ENCODE results near the gene ZNF668.
"Not testable (repeated sequence)": the region's sequence is repeated elsewhere in the genome, so short reads cannot be mapped to it uniquely, and the experiment has no call there.

The ZNF668 gene

DNA sequence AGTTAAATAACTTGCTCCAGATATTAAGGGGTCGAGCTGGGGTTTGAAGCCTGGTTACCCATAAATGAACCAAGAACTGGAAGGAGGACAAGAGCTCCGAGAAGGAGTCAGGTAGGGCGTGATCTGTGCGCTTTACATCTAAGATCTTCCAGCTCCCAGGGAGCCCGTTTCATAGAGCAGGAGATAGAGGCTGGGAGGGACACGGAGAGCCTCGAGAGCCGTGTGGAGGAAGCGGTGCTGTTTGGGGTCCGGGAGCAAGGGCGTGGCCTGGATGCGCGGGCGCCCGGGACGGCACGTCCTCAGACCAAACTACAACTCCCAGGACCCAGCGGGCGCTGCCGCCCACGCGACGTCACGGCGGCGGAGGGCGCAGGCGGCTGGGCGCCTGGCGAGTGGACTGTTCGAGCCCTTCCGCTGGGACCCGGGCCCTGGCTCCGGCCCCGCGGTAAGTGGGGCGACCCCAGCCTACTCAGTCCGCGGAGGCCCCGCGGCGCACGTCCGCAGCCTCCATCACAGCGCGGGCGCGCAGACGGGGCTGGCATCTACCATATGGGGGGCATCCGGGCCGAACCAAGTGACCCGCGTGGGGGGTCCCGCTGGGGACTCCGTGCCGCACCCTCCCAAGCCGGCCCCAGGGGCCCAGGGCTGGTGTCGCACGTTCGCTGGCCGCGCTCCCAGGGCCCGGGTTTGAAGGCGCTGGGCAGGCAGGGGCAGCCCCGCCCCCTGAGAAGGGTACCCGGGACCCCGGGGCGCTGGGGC is 34.2 kb upstream of the ZNF668 start, which contains the start of gene BCKDK:
BCKDK (plus strand) TSS at position 352 of the 759 bp plus-strand sequence. CDS start 838 bp downstream, outside the sequence.
- H3K27me3 Mint-ChIP-seq, result no peaks in the 10 kb centered on the region
- peak within 1 kb of the TSS; percentile 73 for H3K27ac Mint-ChIP-seq
- H3K9me3 Mint-ChIP-seq, result no peaks in the 10 kb centered on the region
- peaks cover 4% of the 10 kb centered on the region for H3K36me3 Mint-ChIP-seq
- ATAC-seq (ENCODE audit: low read depth) (peak; percentile 82), DNase-seq (ENCODE audit: low spot score in 2 of 2) (peak; percentile 38 to 56)
- peaks cover 18% of the 10 kb centered on the region for H3K4me1 Mint-ChIP-seq
- H3K4me3 Mint-ChIP-seq, result peak within 1 kb of the TSS; percentile 89

DNA sequence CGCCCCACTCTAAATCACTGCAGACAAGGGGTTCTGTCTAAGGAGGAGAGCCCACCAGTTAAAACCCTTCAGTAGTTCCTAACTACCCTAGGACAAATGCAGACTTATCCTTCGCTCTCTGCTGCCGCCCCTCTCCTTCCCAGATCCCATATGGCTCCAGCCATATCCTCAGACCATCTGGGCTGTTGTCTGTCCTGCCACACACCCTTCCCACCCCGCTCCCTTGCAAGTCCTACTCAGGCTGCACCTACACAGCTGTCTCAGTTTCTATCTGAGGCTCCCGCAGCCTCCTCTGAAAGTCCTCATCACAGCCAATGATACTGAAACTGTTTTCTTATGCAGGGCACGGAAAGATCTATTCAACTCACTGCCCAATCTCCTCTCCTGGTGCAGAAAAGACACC is 33.4 kb upstream of the ZNF668 start:
- H3K4me3 Mint-ChIP-seq, result peak overlapping the region; percentile 89
- no peaks in the 10 kb centered on the region for H3K27me3 Mint-ChIP-seq
- no peaks in the 10 kb centered on the region for H3K9me3 Mint-ChIP-seq
- H3K4me1 Mint-ChIP-seq, result peaks cover 18% of the 10 kb centered on the region
- DNase-seq (ENCODE audit: low spot score in 2 of 2), result no peak
- H3K27ac Mint-ChIP-seq, result no peak overlapping the region
- ATAC-seq (ENCODE audit: low read depth), result no peak
- H3K36me3 Mint-ChIP-seq, result peaks cover 4% of the 10 kb centered on the region

DNA sequence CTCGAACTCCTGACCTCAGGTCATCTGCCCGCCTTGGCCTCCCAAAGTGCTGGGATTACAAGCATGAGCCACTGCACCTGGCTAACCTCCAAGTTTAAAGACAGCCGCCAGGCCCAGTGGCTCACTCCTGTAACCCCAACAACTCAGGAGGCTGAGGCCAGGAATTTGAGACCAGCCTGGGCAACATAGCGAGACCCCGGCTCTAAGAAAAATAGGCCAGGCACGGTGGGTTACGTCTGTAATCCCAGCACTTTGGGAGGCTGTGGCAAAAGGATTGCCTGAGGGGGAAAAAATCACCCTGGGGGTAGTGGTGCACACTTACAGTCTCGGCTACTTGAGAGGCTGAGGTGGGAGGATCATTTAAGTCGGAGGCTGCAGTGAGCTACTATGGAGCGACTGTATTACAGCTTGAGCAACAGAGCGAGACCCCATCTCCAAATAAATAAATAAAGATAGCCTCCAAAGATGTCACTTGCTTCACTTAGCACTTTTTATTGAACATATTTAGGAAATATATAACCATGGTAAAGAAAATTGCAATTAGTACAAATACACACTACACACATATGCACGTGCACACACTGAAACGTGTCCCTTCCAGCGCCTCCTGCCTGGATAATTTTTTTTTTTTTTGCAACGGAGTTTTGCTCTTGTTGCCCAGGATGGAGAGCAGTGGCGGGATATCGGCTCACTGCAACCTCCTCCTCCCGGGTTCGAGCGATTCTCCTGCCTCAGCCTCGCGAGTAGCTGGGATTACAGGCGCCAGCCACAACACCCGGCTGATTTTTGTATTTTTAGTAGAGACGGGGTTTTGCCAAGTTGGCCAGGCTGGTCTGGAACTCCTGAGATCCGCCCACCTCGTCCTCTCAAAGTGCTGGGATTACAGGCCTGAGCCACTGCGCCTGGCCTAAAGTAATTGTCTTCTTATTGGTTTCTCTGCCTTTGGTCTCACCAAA is 32.7 kb upstream of the ZNF668 start:
- DNase-seq (ENCODE audit: low spot score in 2 of 2), result no peak
- no peaks in the 10 kb centered on the region for H3K27me3 Mint-ChIP-seq
- no peaks in the 10 kb centered on the region for H3K9me3 Mint-ChIP-seq
- H3K4me3 Mint-ChIP-seq, result peak overlapping the region; percentile 89
- no peak for ATAC-seq (ENCODE audit: low read depth)
- peaks cover 4% of the 10 kb centered on the region for H3K36me3 Mint-ChIP-seq
- H3K27ac Mint-ChIP-seq, result no peak overlapping the region
- H3K4me1 Mint-ChIP-seq, result peaks cover 18% of the 10 kb centered on the region

DNA sequence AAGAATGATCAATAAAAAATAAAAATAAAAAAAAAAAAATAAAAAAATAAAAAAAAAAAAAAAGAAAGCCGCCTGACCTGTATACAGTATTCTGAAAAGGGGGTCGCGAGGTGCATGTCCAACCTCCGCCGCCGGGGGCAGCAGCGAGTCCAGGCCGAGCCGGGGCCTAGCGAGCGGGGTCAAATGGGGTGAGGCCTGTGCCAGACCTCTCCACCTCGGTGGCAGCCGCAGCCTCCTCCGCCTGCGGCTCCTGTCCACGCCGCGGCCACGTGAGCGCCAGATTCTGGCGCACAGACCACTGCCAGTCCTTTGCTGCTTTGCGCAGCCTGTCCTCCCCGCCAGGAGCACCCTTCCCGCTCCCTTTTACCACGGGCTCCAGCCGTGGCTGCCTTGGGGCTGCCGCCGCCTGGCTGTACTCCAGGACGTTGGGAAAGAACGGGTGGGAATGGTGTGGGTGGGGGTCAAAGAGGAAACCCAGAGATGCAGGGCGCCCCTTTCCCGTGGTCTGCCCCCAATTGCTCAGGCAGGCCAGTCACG is 31.7 kb upstream of the ZNF668 start:
- Mint-ChIP-seq H3K4me3 (peak overlapping the region; percentile 39), H3K9me3 (no peaks in the 10 kb centered on the region), H3K4me1 (peaks cover 18% of the 10 kb centered on the region), H3K36me3 (peaks cover 4% of the 10 kb centered on the region), H3K27me3 (no peaks in the 10 kb centered on the region), H3K27ac (no peak overlapping the region)
- ATAC-seq (ENCODE audit: low read depth) (peak; percentile 79), DNase-seq (ENCODE audit: low spot score in 2 of 2) (peak; percentile 82 to 92)

DNA sequence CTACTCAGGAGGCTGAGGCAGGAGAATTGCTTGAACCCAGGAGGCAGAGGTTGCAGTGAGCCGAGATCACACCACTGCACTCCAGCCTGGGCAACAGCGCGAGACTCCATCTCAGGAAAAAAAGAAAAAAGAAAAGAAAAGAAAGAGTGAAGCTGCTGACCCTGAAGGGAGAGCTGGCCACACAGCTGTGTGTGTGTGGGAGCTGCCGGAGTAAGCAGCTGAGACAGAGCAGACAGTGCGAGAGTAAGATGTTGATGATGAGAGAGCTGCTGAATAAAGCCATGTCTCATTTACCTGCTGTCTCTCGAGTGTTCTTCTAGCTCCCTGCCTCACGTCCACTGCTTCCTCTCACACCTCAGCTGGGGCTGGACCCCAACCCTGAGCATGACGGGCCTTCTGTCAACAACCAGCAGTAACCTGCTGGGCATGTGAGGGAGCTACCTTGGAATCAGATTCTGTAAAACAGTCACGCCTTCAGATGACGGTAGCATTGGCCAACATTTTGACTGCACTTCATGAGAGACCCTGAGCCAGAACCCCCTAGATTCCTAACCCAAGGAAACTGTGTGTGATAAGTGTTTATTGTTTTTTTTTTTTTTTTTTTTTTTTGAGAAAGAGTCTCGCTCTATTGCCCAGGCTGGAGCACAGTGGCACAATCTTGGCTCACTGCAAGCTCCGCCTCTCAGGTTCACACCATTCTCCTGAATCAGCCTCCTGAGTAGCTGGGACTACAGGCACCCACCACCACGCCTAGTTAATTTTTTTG is 27.0 kb upstream of the ZNF668 start:
- ATAC-seq (ENCODE audit: low read depth); H3K9me3 Mint-ChIP-seq; H3K27me3 Mint-ChIP-seq; H3K36me3 Mint-ChIP-seq; DNase-seq (ENCODE audit: low spot score in 2 of 2); H3K27ac Mint-ChIP-seq; H3K4me1 Mint-ChIP-seq; H3K4me3 Mint-ChIP-seq: not testable (repeated sequence)

DNA sequence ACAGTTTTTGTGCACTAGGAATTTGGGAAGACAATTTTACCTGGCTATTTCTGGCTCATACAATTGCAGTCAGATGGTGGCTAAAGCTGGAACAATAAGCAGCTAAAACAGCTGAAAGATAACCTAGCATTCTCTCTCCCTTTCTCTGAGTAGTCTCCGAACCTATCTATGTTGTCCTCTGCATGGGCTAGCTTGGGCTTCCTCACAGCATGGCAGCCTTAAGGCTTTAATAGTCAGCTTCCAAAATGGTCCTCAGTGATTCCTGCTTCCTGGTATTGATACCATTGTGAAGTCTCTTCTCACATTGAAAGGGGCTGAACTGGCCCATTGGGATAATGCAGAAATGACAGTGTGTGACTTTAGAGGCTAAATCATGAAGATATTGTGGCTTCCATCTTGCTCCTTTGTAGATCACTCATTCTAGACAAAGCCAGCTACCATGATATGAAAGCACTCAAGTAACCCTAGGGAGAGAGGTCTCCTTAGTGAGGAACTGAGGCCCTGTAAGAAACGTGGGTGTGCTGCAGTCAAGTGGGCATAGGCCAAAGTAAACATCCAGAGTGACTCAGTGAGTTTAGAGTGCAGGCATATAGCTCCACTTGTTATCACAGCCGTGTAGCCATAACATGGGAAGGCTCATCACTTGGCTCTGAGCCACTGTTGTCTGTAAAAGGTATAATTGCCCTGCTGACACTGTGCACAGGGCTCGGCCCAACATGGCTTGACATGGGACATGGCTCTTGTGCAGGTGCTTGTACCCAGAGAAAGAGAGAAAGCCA is 26.0 kb upstream of the ZNF668 start:
- ATAC-seq (ENCODE audit: low read depth), result no peak
- H3K9me3 Mint-ChIP-seq, result no peaks in the 10 kb centered on the region
- peaks cover 2% of the 10 kb centered on the region for H3K36me3 Mint-ChIP-seq
- no peak for DNase-seq (ENCODE audit: low spot score in 2 of 2)
- peaks cover 8% of the 10 kb centered on the region for H3K4me1 Mint-ChIP-seq
- H3K4me3 Mint-ChIP-seq, result no peak overlapping the region
- no peak overlapping the region for H3K27ac Mint-ChIP-seq
- H3K27me3 Mint-ChIP-seq, result no peaks in the 10 kb centered on the region

DNA sequence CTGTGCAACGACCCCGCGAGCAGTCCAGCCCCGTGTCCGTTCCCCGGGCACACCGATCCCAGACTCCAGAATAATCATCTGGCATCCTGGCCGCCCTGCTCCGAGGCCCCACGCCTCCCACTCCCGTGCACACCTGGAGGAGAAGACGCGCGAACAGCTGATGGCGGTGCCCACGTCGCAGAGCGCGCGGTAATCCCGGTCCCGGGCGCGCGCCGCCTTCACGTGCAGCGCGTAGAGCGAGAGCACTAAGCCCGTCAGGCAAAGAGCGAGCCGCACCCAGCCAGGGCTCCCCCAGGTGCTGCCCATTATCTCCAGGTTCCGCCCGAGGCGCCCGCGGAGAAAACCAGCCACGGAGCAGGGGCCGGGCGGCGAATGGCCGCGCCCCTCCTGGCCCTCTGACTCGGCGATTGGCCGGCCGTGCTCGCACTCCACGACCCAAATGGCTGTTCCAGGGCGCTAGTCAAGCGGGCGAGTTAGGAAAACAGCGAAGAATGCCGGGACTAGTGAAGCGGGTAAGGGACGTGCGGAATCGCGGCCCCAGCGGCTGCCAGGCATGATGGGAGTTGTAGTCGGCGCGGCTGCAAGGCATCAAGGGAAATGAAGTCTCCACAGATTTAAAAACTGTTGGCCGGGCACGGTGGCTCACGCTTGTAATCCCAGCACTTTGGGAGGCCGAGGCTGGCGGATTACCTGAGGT is 20.5 kb upstream of the ZNF668 start, which contains the start of gene VKORC1:
VKORC1 (minus strand) TSS at position 374 of the 697 bp plus-strand sequence; CDS start at position 306, 68 bp downstream.
- ATAC-seq (ENCODE audit: low read depth) (peak; percentile 86), DNase-seq (ENCODE audit: low spot score in 2 of 2) (peak; percentile 68 to 79)
- peaks cover 17% of the 10 kb centered on the region for H3K4me1 Mint-ChIP-seq
- H3K36me3 Mint-ChIP-seq, result peaks cover 3% of the 10 kb centered on the region
- H3K4me3 Mint-ChIP-seq, result peak within 1 kb of the TSS; percentile 81
- H3K27me3 Mint-ChIP-seq, result no peaks in the 10 kb centered on the region
- H3K9me3 Mint-ChIP-seq, result no peaks in the 10 kb centered on the region
- peak within 1 kb of the TSS; percentile 91 for H3K27ac Mint-ChIP-seq

DNA sequence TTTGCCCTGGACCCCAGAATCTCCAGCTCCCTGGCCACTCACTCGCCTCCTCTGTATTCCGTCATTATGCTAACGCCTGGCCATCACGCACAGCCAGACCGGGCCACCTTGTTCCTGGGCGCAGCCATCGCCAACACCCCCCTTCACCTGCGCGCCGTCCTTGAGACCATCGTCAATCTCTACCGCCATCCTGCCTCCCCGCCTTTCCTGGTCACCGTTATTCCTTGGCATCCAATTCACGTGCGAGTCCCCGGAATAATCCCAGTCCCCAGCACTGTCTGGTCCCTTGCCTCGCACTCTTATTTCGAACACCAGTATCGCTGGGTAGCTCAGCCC is 20.0 kb upstream of the ZNF668 start:
- Mint-ChIP-seq H3K27me3 (no peaks in the 10 kb centered on the region), H3K9me3 (no peaks in the 10 kb centered on the region), H3K4me3 (peak overlapping the region; percentile 81), H3K36me3 (peaks cover 3% of the 10 kb centered on the region), H3K27ac (peak overlapping the region; percentile 91), H3K4me1 (peaks cover 17% of the 10 kb centered on the region)
- DNase-seq (ENCODE audit: low spot score in 2 of 2) (no peak), ATAC-seq (ENCODE audit: low read depth) (no peak)

DNA sequence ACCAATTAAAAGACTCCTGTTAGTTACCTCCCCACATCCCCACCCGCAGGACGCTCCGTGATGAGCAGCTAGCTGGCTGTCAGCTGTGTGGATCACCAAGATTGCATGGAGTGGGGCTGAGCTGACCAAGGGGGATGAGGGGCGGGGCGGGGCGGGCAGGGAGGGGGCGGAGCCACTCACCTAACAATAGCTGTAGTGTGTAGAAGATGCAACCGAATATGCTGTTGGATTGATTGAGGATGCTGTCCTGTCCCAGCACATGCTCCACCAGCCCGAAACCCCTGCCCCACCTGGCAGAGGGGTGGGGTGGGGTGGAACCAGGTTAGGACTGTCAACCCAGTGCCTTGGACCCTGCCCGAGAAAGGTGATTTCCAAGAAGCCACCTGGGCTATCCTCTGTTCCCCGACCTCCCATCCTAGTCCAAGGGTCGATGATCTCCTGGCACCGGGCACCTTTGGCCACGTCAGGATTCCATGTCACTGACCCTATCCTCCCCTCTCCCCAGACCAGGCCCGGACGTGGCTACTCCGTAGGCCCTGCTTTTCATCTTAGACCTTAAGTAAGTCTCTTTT is 19.2 kb upstream of the ZNF668 start:
- peaks cover 17% of the 10 kb centered on the region for H3K4me1 Mint-ChIP-seq
- ATAC-seq (ENCODE audit: low read depth) (no peak), DNase-seq (ENCODE audit: low spot score in 2 of 2) (no peak)
- H3K4me3 Mint-ChIP-seq, result peak overlapping the region; percentile 28
- H3K27ac Mint-ChIP-seq, result no peak overlapping the region
- H3K27me3 Mint-ChIP-seq, result no peaks in the 10 kb centered on the region
- H3K36me3 Mint-ChIP-seq, result peaks cover 3% of the 10 kb centered on the region
- H3K9me3 Mint-ChIP-seq, result no peaks in the 10 kb centered on the region

DNA sequence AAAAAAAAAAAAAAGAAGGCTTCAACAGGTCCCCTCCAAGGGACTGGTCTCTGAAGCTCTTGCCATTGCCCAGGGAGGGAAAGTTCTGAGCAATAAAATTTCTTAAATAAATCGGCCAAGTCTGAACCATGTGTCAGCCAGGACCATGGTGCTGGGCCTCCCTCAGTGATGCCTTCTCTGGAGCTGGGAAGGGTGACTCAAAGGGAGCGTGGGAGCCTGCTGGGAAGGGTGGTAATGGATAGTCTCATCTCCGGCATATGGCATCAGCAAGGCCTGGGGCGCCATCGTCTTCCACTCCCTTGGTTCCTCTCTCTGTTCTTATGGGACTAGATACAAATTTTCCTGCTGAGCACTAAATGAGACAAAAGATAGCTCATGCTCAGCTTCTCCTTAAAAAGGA is 18.3 kb upstream of the ZNF668 start:
- ATAC-seq (ENCODE audit: low read depth), result no peak
- Mint-ChIP-seq H3K9me3 (no peaks in the 10 kb centered on the region), H3K27me3 (no peaks in the 10 kb centered on the region), H3K4me3 (no peak overlapping the region), H3K27ac (no peak overlapping the region), H3K36me3 (peaks cover 3% of the 10 kb centered on the region), H3K4me1 (peaks cover 17% of the 10 kb centered on the region)
- DNase-seq (ENCODE audit: low spot score in 2 of 2), result no peak

DNA sequence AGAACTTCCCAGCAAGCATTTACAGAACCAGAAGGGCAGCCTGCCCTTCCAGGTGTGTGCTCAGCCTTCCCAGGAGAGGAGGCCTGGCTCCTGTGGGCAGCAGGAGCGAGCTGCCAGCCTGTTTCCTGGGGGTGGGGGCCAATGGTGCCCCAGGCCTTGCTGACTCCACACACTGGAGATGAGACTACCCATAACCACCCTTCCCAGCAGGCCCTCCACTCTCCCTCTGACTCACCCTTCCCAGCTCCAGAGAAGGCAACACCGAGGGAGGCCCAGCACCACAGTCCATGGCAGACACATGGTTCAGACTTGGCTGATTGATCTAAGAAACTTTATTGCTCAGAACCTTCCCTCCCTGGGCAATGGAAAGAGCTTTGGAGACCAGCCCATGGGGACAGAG is 16.5 kb upstream of the ZNF668 start:
- no peak overlapping the region for H3K27ac Mint-ChIP-seq
- peaks cover 11% of the 10 kb centered on the region for H3K4me1 Mint-ChIP-seq
- peaks cover 6% of the 10 kb centered on the region for H3K36me3 Mint-ChIP-seq
- ATAC-seq (ENCODE audit: low read depth) (no peak), DNase-seq (ENCODE audit: low spot score in 2 of 2) (no peak)
- no peak overlapping the region for H3K4me3 Mint-ChIP-seq
- no peaks in the 10 kb centered on the region for H3K27me3 Mint-ChIP-seq
- no peaks in the 10 kb centered on the region for H3K9me3 Mint-ChIP-seq

DNA sequence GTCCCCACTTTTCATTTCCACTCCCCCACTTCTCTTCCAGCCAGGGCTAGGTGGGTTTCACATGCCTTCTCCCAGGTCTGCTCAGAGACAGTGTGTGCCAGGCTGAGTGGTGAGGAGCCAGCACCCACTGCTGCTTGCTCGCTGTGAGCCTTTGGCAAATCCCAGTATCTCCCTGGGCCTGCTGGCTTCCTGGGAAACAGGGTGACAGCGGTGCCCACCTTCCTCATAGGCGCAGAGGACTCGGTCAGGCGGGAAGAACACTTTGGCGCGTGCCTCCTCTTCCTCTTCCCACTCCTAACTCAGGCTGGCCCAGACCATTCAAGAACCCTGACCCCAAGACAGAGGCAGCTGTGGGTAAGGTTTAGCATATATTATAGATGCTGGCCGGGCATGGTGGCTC is 15.2 kb upstream of the ZNF668 start:
- DNase-seq (ENCODE audit: low spot score in 2 of 2) (no peak), ATAC-seq (ENCODE audit: low read depth) (no peak)
- Mint-ChIP-seq H3K4me1 (peaks cover 7% of the 10 kb centered on the region), H3K36me3 (peaks cover 6% of the 10 kb centered on the region), H3K4me3 (no peak overlapping the region), H3K9me3 (no peaks in the 10 kb centered on the region), H3K27ac (no peak overlapping the region), H3K27me3 (no peaks in the 10 kb centered on the region)
